Keratinocyte (primary cell): ENCODE measurements around the gene MAN1A2. TPM values are rescaled to one million over a fixed set of nuclear protein-coding genes. Genes with fewer than 3 reads are reported as not detected.

ENCODE experiments used
- DNase-seq: peaks from one replicate; pipeline ENCODE4 v3.0.0-alpha.2; 2011; ENCODE audit warnings: low read depth, missing footprints, low spot score
- FAIRE-seq: peaks from 2 replicates; lab custom pipeline; 2011; peaks lifted over from hg19 to GRCh38; lab: Jason Lieb, UNC
- H2AFZ ChIP-seq: 2 replicates; pipeline ENCODE4 v1.6.0; 2012; ENCODE audit warnings: low read length, control low read depth, inconsistent platforms; ENCODE audit not compliant: control insufficient read depth
- H3K27ac ChIP-seq: 2 replicates; pipeline ENCODE4 v1.5.1; 2011; ENCODE audit warnings: low read length; ENCODE audit not compliant: control insufficient read depth, insufficient read depth
- H3K27me3 ChIP-seq: 3 replicates; pipeline ENCODE4 v1.6.0; 2011; ENCODE audit warnings: low read length; ENCODE audit not compliant: control insufficient read depth, insufficient read depth; ENCODE audit errors: extremely low read depth
- H3K36me3 ChIP-seq, 2 experiments: 2 replicates in 1 of 2; 3 replicates in 1 of 2; pipeline ENCODE4 v1.5.1; 2011; ENCODE audit warnings: low read length in 2 of 2, mild to moderate bottlenecking in 1 of 2; ENCODE audit not compliant: control insufficient read depth in 2 of 2, insufficient read depth in 2 of 2; ENCODE audit errors: extremely low read depth in 1 of 2
- H3K4me1 ChIP-seq: 3 replicates; pipeline ENCODE4 v1.5.1; 2011; ENCODE audit warnings: low read length; ENCODE audit not compliant: control insufficient read depth, insufficient read depth; ENCODE audit errors: extremely low read depth
- H3K4me2 ChIP-seq: 3 replicates; pipeline ENCODE4 v1.6.0; 2011; ENCODE audit warnings: low read depth, low read length; ENCODE audit not compliant: control insufficient read depth, insufficient read depth; ENCODE audit errors: extremely low read depth
- H3K4me3 ChIP-seq, 3 experiments: fragments of 200-600 bp in 1 of 3; sonication (generic) in 1 of 3; 2 replicates in 2 of 3; 3 replicates in 1 of 3; pipeline ENCODE4 v1.5.1; 2011 to 2016; ENCODE audit warnings: low read length in 3 of 3, mild to moderate bottlenecking in 3 of 3, control low read depth in 2 of 3, inconsistent platforms in 1 of 3, low read depth in 1 of 3, mixed read lengths in 1 of 3, mixed run types in 1 of 3, moderate library complexity in 1 of 3; ENCODE audit not compliant: control insufficient read depth in 2 of 3, insufficient read depth in 2 of 3; ENCODE audit errors: extremely low read depth in 1 of 3
- H3K79me2 ChIP-seq: 2 replicates; pipeline ENCODE4 v1.6.0; 2012; ENCODE audit warnings: low read length; ENCODE audit not compliant: control insufficient read depth, insufficient read depth
- H3K9ac ChIP-seq: 3 replicates; pipeline ENCODE4 v1.6.0; 2011; ENCODE audit warnings: low read length; ENCODE audit not compliant: control insufficient read depth, insufficient read depth; ENCODE audit errors: extremely low read depth
- H3K9me1 ChIP-seq: 3 replicates; pipeline ENCODE4 v1.6.0; 2011; ENCODE audit warnings: low read length; ENCODE audit not compliant: control insufficient read depth, insufficient read depth; ENCODE audit errors: extremely low read depth
- H3K9me3 ChIP-seq: 2 replicates; pipeline ENCODE4 v1.5.1; 2012; ENCODE audit warnings: low read depth, low read length; ENCODE audit not compliant: control insufficient read depth
- H4K20me1 ChIP-seq: 3 replicates; pipeline ENCODE4 v1.6.0; 2011; ENCODE audit warnings: low read length; ENCODE audit not compliant: control insufficient read depth, insufficient read depth; ENCODE audit errors: extremely low read depth
- EZH2 ChIP-seq: IDR thresholded peaks from one replicate; pipeline ENCODE4 v1.6.1; 2012; ENCODE audit warnings: inconsistent platforms, mild to moderate bottlenecking, low read length, moderate library complexity
- dilution Hi-C: fragments of 300-500 bp; cut with MboI; formaldehyde crosslinking; loops from one replicate; pipeline ENCODE4 v1.7.0; 2020; ENCODE audit warnings: low sequenced_read_pairs; ENCODE audit not compliant: extremely low pct_ligation_motif_present
- polyA plus RNA-seq, 5 experiments: library from polyadenylated mRNA; depleted of rRNA in 3 of 5; stranded (reverse) in 3 of 5; stranded (forward) in 1 of 5; unstranded in 1 of 5; fragments of >200 nt; gene quantifications; 1 replicate in 1 of 5; 2 replicates in 3 of 5; 3 replicates in 1 of 5; pipeline versions ENCODE4 v1.2.1 to v1.2.3, GENCODE V29; 2011 to 2012; ENCODE audit warnings: missing spikeins in 2 of 5, low read depth in 1 of 5, low replicate concordance in 1 of 5
- TF ChIP-seq, protein P1 (sequence below), 3 experiments: IDR thresholded peaks in 1 of 3; conservative IDR thresholded peaks in 1 of 3; optimal IDR thresholded peaks in 1 of 3; 2 replicates in 2 of 3; 3 replicates in 1 of 3; pipeline versions ENCODE3 to v1.5.1; 2011; ENCODE audit warnings: low read length in 3 of 3, mild to moderate bottlenecking in 3 of 3, moderate library complexity in 2 of 3, control low read depth in 1 of 3, inconsistent platforms in 1 of 3; ENCODE audit not compliant: insufficient read depth in 2 of 3; ENCODE audit errors: extremely low read depth in 1 of 3

The MAN1A2 gene
- polyA plus RNA-seq, 1 donor (not counting 4 experiments of a cell fraction or from before 2014, with no cell fraction given), result 19.0 TPM

DNA sequence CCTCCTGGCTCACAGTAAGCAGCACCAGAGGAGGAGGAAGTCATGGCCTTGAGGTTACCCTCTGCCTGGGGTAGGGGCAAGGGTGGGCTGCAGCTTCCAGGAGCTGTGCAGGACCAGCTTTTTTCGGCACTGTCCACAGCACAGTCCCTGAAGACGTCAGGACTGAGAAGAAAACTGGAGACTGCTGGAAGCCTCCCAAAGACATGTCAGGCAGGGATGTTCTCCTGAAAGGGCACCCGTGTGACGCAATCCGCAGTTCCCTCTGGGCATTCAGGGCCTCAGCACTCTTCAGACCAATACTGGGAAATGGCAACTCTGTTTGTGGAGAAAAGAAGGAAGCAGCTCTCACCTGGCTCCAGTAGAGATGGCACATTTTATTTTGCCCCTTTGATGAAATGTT is 173.8 kb downstream of the MAN1A2 start:
- Histone ChIP-seq H3K27me3 (no peaks in the 10 kb centered on the region), H4K20me1 (no peaks in the 10 kb centered on the region), H3K4me3 (no peak overlapping the region), H3K79me2 (no peaks in the 10 kb centered on the region), H3K9me3 (no peaks in the 10 kb centered on the region), H3K36me3 (no peaks in the 10 kb centered on the region), H3K4me1 (no peaks in the 10 kb centered on the region), H3K9ac (no peak overlapping the region), H3K27ac (no peak overlapping the region), H3K9me1 (no peaks in the 10 kb centered on the region), H2AFZ (no peak overlapping the region), H3K4me2 (no peak overlapping the region)
- dilution Hi-C loops, result no loop called here
- no peak for TF ChIP-seq EZH2
- TF ChIP-seq, protein P1, sequence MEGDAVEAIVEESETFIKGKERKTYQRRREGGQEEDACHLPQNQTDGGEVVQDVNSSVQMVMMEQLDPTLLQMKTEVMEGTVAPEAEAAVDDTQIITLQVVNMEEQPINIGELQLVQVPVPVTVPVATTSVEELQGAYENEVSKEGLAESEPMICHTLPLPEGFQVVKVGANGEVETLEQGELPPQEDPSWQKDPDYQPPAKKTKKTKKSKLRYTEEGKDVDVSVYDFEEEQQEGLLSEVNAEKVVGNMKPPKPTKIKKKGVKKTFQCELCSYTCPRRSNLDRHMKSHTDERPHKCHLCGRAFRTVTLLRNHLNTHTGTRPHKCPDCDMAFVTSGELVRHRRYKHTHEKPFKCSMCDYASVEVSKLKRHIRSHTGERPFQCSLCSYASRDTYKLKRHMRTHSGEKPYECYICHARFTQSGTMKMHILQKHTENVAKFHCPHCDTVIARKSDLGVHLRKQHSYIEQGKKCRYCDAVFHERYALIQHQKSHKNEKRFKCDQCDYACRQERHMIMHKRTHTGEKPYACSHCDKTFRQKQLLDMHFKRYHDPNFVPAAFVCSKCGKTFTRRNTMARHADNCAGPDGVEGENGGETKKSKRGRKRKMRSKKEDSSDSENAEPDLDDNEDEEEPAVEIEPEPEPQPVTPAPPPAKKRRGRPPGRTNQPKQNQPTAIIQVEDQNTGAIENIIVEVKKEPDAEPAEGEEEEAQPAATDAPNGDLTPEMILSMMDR (optimal IDR thresholded peaks at IDR 0.05 in 1 of 3, IDR thresholded peaks at IDR 0.05 in 1 of 3, conservative IDR thresholded peaks at IDR 0.05 in 1 of 3; ENCODE audit: extremely low read depth in 1 of 3, insufficient read depth in 2 of 3, low read length in 3 of 3), result no peak
- DNase-seq, result no peak
- no peak for FAIRE-seq

- Histone ChIP-seq H2AFZ (no peak overlapping the region), H3K9me3 (no peaks in the 10 kb centered on the region), H3K4me1 (no peaks in the 10 kb centered on the region), H3K79me2 (no peaks in the 10 kb centered on the region), H3K36me3 (no peaks in the 10 kb centered on the region), H4K20me1 (no peaks in the 10 kb centered on the region), H3K4me2 (no peak overlapping the region), H3K9ac (no peak overlapping the region), H3K9me1 (no peaks in the 10 kb centered on the region), H3K4me3 (no peak overlapping the region), H3K27ac (no peak overlapping the region), H3K27me3 (no peaks in the 10 kb centered on the region)
- FAIRE-seq (no peak), DNase-seq (no peak)
- dilution Hi-C loops, result no loop called here
- TF ChIP-seq EZH2, result no peak
- TF ChIP-seq, protein P1 (optimal IDR thresholded peaks at IDR 0.05 in 1 of 3, IDR thresholded peaks at IDR 0.05 in 1 of 3, conservative IDR thresholded peaks at IDR 0.05 in 1 of 3; ENCODE audit: extremely low read depth in 1 of 3, insufficient read depth in 2 of 3, low read length in 3 of 3), result no peak
Observed at GRCh38 chr1:117541585-117541984, 174.3 kb downstream of the MAN1A2 start.
